Activated CD8-positive, alpha-beta memory T cell treated with anti-CD3 and anti-CD28 coated beads, Interleukin-2, amount 50 U/mL, for 1 hour (primary cell): ENCODE measurements around the gene DPP4.
"Not testable (repeated sequence)": the region's sequence is repeated elsewhere in the genome, so short reads cannot be mapped to it uniquely, and the experiment has no call there.

Experiments used
- DNase-seq: peaks from one replicate; pipeline ENCODE4 v3.0.0-alpha.2; 2020; ENCODE audit errors: extremely low read depth

Gene DPP4

GRCh38 chr2:162058973-162059668, 14.9 kb downstream of the DPP4 start:
- DNase-seq = no peak

GRCh38 chr2:162057426-162057825, 16.6 kb downstream of the DPP4 start:
- DNase-seq = no peak

GRCh38 chr2:162056796-162057399, 17.1 kb downstream of the DPP4 start:
- DNase-seq = no peak

GRCh38 chr2:162053808-162054155, 20.2 kb downstream of the DPP4 start:
- DNase-seq = no peak

- DNase-seq = no peak
These were observed 20.8 kb downstream of the DPP4 start for GRCh38 chr2:162053066-162053807.

- no peak for DNase-seq
These were observed 23.5 kb downstream of the DPP4 start for GRCh38 chr2:162050513-162050961.

GRCh38 chr2:162049089-162049488, 24.9 kb downstream of the DPP4 start:
- not testable (repeated sequence) for DNase-seq

GRCh38 chr2:162044586-162044985, 29.4 kb downstream of the DPP4 start:
- DNase-seq = no peak

GRCh38 chr2:162043132-162043531, 30.9 kb downstream of the DPP4 start:
- DNase-seq = no peak

- no peak for DNase-seq
These were observed 32.5 kb downstream of the DPP4 start for GRCh38 chr2:162041485-162041884.

GRCh38 chr2:162038725-162039124, 35.3 kb downstream of the DPP4 start:
- DNase-seq = no peak

- DNase-seq = no peak
These were observed 36.1 kb downstream of the DPP4 start for GRCh38 chr2:162037886-162038285.

GRCh38 chr2:162037028-162037795, 36.8 kb downstream of the DPP4 start:
- no peak for DNase-seq

- DNase-seq = no peak
These were observed 38.0 kb downstream of the DPP4 start for GRCh38 chr2:162035981-162036380.

- no peak for DNase-seq
These were observed 43.4 kb downstream of the DPP4 start for GRCh38 chr2:162030363-162031190.

GRCh38 chr2:162029287-162029901, 44.6 kb downstream of the DPP4 start:
- DNase-seq = no peak

- no peak for DNase-seq
These were observed 45.5 kb downstream of the DPP4 start for GRCh38 chr2:162028511-162028910.

GRCh38 chr2:162025121-162025911, 48.7 kb downstream of the DPP4 start:
- DNase-seq = no peak

GRCh38 chr2:162022290-162022945, 51.6 kb downstream of the DPP4 start:
- no peak for DNase-seq
